ENCODE measurements around the gene LEUTX. TPM values are rescaled to one million over a fixed set of nuclear protein-coding genes. Genes with fewer than 3 reads are reported as not detected.

The LEUTX gene
- total RNA-seq = not detected

DNA sequence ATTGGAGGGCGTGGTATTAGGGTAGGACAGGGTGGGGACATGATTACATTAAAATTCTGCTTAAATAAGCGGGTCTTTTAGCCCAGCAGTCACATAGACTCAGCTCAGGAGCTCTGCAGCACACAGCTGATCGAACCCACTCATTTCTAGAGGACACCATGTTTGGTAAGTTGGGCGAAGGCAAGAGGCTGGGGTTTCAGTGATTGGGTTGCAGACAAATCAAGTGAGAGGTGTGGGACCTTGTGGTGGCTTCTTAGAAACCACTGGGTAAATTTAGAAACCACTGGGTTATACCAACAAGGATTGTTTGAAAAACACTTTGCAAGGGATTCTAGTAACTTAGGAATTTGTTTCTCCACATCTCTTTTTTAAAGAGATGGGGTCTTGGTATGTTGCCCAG is at the start of gene LEUTX:
Gene LEUTX, plus strand, starts transcription at position 92 of the 400 bp plus-strand sequence. Its CDS starts 67 bp downstream, at position 159.
- H3K36me3 ChIP-seq = no peaks in the 10 kb centered on the region
- H3K4me1 ChIP-seq = no peaks in the 10 kb centered on the region
- WGBS, 2 donors (ENCODE audit: low coverage in 1 of 2) = 54 to 71% methylated on average over 2 to 4 of the region's 4 CpGs
- TF ChIP-seq POLR2A (IDR thresholded peaks at IDR 0.05) = no peak
- TF ChIP-seq EP300 (IDR thresholded peaks at IDR 0.05) = no peak
- TF ChIP-seq POLR2AphosphoS5 (IDR thresholded peaks at IDR 0.05) = no peak
- TF ChIP-seq, protein P1, sequence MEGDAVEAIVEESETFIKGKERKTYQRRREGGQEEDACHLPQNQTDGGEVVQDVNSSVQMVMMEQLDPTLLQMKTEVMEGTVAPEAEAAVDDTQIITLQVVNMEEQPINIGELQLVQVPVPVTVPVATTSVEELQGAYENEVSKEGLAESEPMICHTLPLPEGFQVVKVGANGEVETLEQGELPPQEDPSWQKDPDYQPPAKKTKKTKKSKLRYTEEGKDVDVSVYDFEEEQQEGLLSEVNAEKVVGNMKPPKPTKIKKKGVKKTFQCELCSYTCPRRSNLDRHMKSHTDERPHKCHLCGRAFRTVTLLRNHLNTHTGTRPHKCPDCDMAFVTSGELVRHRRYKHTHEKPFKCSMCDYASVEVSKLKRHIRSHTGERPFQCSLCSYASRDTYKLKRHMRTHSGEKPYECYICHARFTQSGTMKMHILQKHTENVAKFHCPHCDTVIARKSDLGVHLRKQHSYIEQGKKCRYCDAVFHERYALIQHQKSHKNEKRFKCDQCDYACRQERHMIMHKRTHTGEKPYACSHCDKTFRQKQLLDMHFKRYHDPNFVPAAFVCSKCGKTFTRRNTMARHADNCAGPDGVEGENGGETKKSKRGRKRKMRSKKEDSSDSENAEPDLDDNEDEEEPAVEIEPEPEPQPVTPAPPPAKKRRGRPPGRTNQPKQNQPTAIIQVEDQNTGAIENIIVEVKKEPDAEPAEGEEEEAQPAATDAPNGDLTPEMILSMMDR (IDR thresholded peaks at IDR 0.05) = no peak
- no peak within 1 kb of the TSS for H3K4me3 ChIP-seq
- no peak within 1 kb of the TSS for H3K27ac ChIP-seq
- H3K9me3 ChIP-seq = no peaks in the 10 kb centered on the region
- H3K27me3 ChIP-seq = peaks cover 23% of the 10 kb centered on the region
- ATAC-seq = no peak

GRCh38 chr19:39729594-39729993 is 49.1 kb upstream of the LEUTX start:
- Histone ChIP-seq H3K4me3 (no peak overlapping the region), H3K36me3 (no peaks in the 10 kb centered on the region), H3K27ac (no peak overlapping the region), H3K27me3 (peaks cover 18% of the 10 kb centered on the region), H3K4me1 (no peaks in the 10 kb centered on the region), H3K9me3 (no peaks in the 10 kb centered on the region)
- no peak for ATAC-seq
- TF ChIP-seq POLR2A (IDR thresholded peaks at IDR 0.05) = no peak
- 41 to 62% methylated on average over 3 to 4 of the region's 4 CpGs for WGBS, 2 donors (ENCODE audit: low coverage in 1 of 2)

DNA sequence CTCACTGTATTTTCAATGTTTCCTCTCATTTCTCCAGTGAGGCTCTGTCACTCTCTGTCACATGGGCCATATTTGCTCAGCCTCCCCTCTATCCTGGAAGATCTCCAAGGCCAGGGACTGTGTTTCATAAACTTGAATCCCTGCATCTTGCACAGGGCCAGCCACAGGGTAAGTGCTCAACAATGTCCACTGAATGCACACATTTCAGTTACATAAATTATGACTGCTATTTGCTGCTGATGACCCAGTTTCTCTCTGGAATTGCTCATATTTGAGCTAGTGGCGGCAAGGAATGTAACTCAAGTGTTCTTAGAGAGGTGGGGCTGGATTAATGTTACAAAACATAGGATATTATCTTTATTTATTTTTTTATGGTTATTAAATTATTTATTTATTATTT is 47.0 kb upstream of the LEUTX start:
- ATAC-seq = no peak
- Histone ChIP-seq H3K9me3 (no peaks in the 10 kb centered on the region), H3K4me1 (no peaks in the 10 kb centered on the region), H3K4me3 (no peak overlapping the region), H3K27ac (no peak overlapping the region), H3K27me3 (peaks cover 19% of the 10 kb centered on the region), H3K36me3 (no peaks in the 10 kb centered on the region)
- TF ChIP-seq POLR2AphosphoS5 (IDR thresholded peaks at IDR 0.05) (no peak), EP300 (IDR thresholded peaks at IDR 0.05) (no peak), POLR2A (IDR thresholded peaks at IDR 0.05) (no peak)
- TF ChIP-seq, protein P1 (IDR thresholded peaks at IDR 0.05) = no peak
- 94% methylated on average over 1 of the region's 1 CpG; no CpG with 5 or more reads in 1 of the 2 donors for WGBS, 2 donors (ENCODE audit: low coverage in 1 of 2)

GRCh38 chr19:39733841-39734240 is 44.8 kb upstream of the LEUTX start:
- H3K9me3 ChIP-seq = no peaks in the 10 kb centered on the region
- 78 to 82% methylated on average over 1 to 2 of the region's 2 CpGs for WGBS, 2 donors (ENCODE audit: low coverage in 1 of 2)
- TF ChIP-seq POLR2A (IDR thresholded peaks at IDR 0.05) (no peak), POLR2AphosphoS5 (IDR thresholded peaks at IDR 0.05) (no peak), EP300 (IDR thresholded peaks at IDR 0.05) (no peak)
- TF ChIP-seq, protein P1 (IDR thresholded peaks at IDR 0.05) = no peak
- no peak overlapping the region for H3K27ac ChIP-seq
- ATAC-seq = no peak
- H3K4me3 ChIP-seq = no peak overlapping the region
- peaks cover 27% of the 10 kb centered on the region for H3K27me3 ChIP-seq
- H3K36me3 ChIP-seq = no peaks in the 10 kb centered on the region
- H3K4me1 ChIP-seq = no peaks in the 10 kb centered on the region

DNA sequence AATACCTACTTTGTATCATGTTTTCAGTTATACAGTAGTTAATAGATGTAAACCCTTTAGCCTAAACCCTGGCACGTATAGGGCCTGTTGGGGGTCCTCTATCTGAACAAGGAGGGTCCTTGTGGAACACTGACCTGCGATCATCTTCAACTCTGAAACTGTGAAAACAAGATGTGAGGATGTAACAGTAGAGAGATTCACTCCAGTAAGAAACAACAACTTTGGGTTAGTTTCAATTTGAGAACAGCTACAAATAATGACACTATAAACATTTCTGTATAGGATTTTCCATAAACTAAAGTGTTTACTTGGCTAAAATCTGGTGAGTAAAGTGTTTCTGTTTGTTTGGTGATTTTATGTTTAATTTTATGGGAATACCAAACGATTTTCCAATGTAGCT is 43.0 kb upstream of the LEUTX start:
- ATAC-seq = no peak
- Histone ChIP-seq H3K27me3 (peaks cover 22% of the 10 kb centered on the region), H3K36me3 (no peaks in the 10 kb centered on the region), H3K9me3 (no peaks in the 10 kb centered on the region), H3K4me1 (no peaks in the 10 kb centered on the region), H3K4me3 (no peak overlapping the region), H3K27ac (no peak overlapping the region)
- TF ChIP-seq EP300 (IDR thresholded peaks at IDR 0.05) = no peak
- TF ChIP-seq, protein P1 (IDR thresholded peaks at IDR 0.05) = no peak
- WGBS, 2 donors (ENCODE audit: low coverage in 1 of 2) = 50 to 55% methylated on average over 3 of the region's 3 CpGs

Measured in gastroesophageal sphincter (tissue), 4 donors.